Gastroesophageal sphincter (tissue), 3 donors: Measurements from ENCODE around the gene VHLL.

Experiments used
- EP300 ChIP-seq: sonication (generic); formaldehyde crosslinking; IDR thresholded peaks from one replicate; pipeline ENCODE4 v1.6.1; 2017; ENCODE audit warnings: antibody characterized with exemption, mild to moderate bottlenecking
- TF ChIP-seq, protein P1 (sequence below), 4 experiments: fragments of 200-600 bp in 2 of 4; fragments of 450-650 bp in 2 of 4; sonication (generic) in 1 of 4; IDR thresholded peaks; one replicate each; pipeline ENCODE4 v1.5.1; 2017 to 2019; ENCODE audit warnings: antibody characterized with exemption in 4 of 4, mild to moderate bottlenecking in 2 of 4, moderate library complexity in 2 of 4

DNA sequence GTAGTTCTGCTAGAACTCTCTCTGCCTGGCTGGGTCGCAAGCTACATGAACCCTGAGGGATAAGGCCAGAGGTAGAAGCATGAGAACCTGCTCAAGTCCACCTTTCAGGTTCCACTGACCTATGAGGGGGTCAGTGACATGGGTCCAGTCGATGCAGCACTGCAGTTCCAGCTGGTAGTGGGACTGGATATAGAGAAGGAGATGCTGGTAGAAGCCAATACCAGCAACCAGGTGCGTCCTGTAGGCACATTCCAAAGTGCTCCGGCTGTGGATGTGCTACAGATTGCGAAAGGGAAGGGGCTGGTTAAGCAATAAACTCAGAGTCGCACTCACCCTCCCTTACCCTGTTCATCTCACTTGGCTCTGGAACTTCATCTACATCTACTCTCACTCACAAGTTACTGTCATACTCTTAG is 22.1 kb downstream of the VHLL start:
- TF ChIP-seq, protein P1, sequence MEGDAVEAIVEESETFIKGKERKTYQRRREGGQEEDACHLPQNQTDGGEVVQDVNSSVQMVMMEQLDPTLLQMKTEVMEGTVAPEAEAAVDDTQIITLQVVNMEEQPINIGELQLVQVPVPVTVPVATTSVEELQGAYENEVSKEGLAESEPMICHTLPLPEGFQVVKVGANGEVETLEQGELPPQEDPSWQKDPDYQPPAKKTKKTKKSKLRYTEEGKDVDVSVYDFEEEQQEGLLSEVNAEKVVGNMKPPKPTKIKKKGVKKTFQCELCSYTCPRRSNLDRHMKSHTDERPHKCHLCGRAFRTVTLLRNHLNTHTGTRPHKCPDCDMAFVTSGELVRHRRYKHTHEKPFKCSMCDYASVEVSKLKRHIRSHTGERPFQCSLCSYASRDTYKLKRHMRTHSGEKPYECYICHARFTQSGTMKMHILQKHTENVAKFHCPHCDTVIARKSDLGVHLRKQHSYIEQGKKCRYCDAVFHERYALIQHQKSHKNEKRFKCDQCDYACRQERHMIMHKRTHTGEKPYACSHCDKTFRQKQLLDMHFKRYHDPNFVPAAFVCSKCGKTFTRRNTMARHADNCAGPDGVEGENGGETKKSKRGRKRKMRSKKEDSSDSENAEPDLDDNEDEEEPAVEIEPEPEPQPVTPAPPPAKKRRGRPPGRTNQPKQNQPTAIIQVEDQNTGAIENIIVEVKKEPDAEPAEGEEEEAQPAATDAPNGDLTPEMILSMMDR (IDR thresholded peaks at IDR 0.05) = no peak
- TF ChIP-seq EP300 = no peak
